Caco-2 (cell line): ENCODE measurements around the gene C10orf67. TPM values are rescaled to one million over a fixed set of nuclear protein-coding genes. Genes with fewer than 3 reads are reported as not detected.

ENCODE experiments used
- BruUV-seq: library from RNA; stranded (reverse); fragments of 400-500 nt; replicated peaks from 2 replicates; lab custom pipeline; 2021; lab: Mats Ljungman, UMichigan
- CTCF ChIA-PET: fragments of 300-600 bp; sonication (Branson Sonifier 250); formaldehyde crosslinking; loops from one replicate; lab custom pipeline; 2022; ENCODE audit warnings: antibody characterized with exemption; lab: Charles Lee
- POLR2A ChIA-PET: fragments of 300-600 bp; sonication (Branson Sonifier 250); formaldehyde crosslinking; loops from one replicate; lab custom pipeline; 2022; ENCODE audit warnings: antibody characterized with exemption; lab: Charles Lee
- DNase-seq, 2 experiments: peaks; one replicate each; pipeline versions ENCODE4 v3.0.0 to v3.0.0-alpha.2; 2020 to 2022
- H3K27me3 ChIP-seq: replicated peaks from 2 replicates; pipeline ENCODE4 v1.6.0; 2011; ENCODE audit warnings: low read length; ENCODE audit not compliant: control insufficient read depth, insufficient read depth
- H3K36me3 ChIP-seq: 2 replicates; pipeline ENCODE4 v1.5.1; 2011; ENCODE audit warnings: low read length; ENCODE audit not compliant: control insufficient read depth, insufficient read depth
- H3K4me1 ChIP-seq: fragments of 250-450 bp; sonication (Bioruptor Pico); 2 replicates; pipeline ENCODE4 v1.5.1; 2020; ENCODE audit warnings: mild to moderate bottlenecking
- H3K4me3 ChIP-seq: 2 replicates; pipeline ENCODE4 v1.5.1; 2011; ENCODE audit warnings: low read depth, mild to moderate bottlenecking, control low read depth, low read length
- H3K9me3 ChIP-seq: fragments of 250-450 bp; sonication (Bioruptor Pico); 2 replicates; pipeline ENCODE4 v1.5.1; 2020; ENCODE audit warnings: mild to moderate bottlenecking, moderate library complexity
- H3K27ac Mint-ChIP-seq: one replicate; pipeline ENCODE4 v1.8.0; 2022; ENCODE audit warnings: mixed read lengths; ENCODE audit not compliant: unreplicated experiment
- H3K27me3 Mint-ChIP-seq: one replicate; pipeline ENCODE4 v1.8.0; 2022; ENCODE audit warnings: mixed read lengths; ENCODE audit not compliant: insufficient read depth, unreplicated experiment
- H3K36me3 Mint-ChIP-seq: one replicate; pipeline ENCODE4 v1.8.0; 2022; ENCODE audit warnings: mild to moderate bottlenecking, mixed read lengths; ENCODE audit not compliant: insufficient read depth, unreplicated experiment
- H3K4me1 Mint-ChIP-seq: one replicate; pipeline ENCODE4 v1.8.0; 2022; ENCODE audit warnings: low read depth, mixed read lengths; ENCODE audit not compliant: unreplicated experiment
- H3K4me3 Mint-ChIP-seq: one replicate; pipeline ENCODE4 v1.8.0; 2022; ENCODE audit warnings: mild to moderate bottlenecking, moderate library complexity, mixed read lengths; ENCODE audit not compliant: unreplicated experiment
- H3K9me3 Mint-ChIP-seq: one replicate; pipeline ENCODE4 v1.8.0; 2022; ENCODE audit warnings: mixed read lengths; ENCODE audit not compliant: unreplicated experiment
- intact Hi-C: fragments of 100-400 bp; cut with micrococcal nuclease; formaldehyde crosslinking; loops from one replicate; pipeline ENCODE4 v1.10.0; 2022; ENCODE audit not compliant: unreplicated experiment
- total RNA-seq: library from RNA; stranded (reverse); gene quantifications from 2 replicates; pipeline ENCODE4 v1.2.3, GENCODE V29; 2022
- TF ChIP-seq, protein P1 (sequence below), 2 experiments: fragments of 200-600 bp in 1 of 2; IDR thresholded peaks; 1 replicate in 1 of 2; 2 replicates in 1 of 2; pipeline versions ENCODE4 v1.5.1 to v1.8.0; 2011 to 2022; ENCODE audit warnings: antibody characterized with exemption in 1 of 2, control low read depth in 1 of 2, inconsistent platforms in 1 of 2, low read depth in 1 of 2, low read length in 1 of 2, mild to moderate bottlenecking in 1 of 2, moderate library complexity in 1 of 2; ENCODE audit not compliant: insufficient read depth in 1 of 2, severe bottlenecking in 1 of 2, unreplicated experiment in 1 of 2

The C10orf67 gene
- total RNA-seq, 1 experiment from 2014 or later = not detected

GRCh38 chr10:23200586-23200985 is 144.0 kb downstream of the C10orf67 start:
- H3K4me3 Mint-ChIP-seq = no peak overlapping the region
- intact Hi-C loops = no loop called here
- no peak overlapping the region for H3K27ac Mint-ChIP-seq
- no TSS peak for BruUV-seq
- Histone ChIP-seq H3K9me3 (no peaks in the 10 kb centered on the region), H3K27me3 (no peaks in the 10 kb centered on the region), H3K4me1 (no peaks in the 10 kb centered on the region), H3K36me3 (no peaks in the 10 kb centered on the region), H3K4me3 (no peak overlapping the region)
- no peak for DNase-seq
- H3K9me3 Mint-ChIP-seq = no peaks in the 10 kb centered on the region
- TF ChIP-seq, protein P1, sequence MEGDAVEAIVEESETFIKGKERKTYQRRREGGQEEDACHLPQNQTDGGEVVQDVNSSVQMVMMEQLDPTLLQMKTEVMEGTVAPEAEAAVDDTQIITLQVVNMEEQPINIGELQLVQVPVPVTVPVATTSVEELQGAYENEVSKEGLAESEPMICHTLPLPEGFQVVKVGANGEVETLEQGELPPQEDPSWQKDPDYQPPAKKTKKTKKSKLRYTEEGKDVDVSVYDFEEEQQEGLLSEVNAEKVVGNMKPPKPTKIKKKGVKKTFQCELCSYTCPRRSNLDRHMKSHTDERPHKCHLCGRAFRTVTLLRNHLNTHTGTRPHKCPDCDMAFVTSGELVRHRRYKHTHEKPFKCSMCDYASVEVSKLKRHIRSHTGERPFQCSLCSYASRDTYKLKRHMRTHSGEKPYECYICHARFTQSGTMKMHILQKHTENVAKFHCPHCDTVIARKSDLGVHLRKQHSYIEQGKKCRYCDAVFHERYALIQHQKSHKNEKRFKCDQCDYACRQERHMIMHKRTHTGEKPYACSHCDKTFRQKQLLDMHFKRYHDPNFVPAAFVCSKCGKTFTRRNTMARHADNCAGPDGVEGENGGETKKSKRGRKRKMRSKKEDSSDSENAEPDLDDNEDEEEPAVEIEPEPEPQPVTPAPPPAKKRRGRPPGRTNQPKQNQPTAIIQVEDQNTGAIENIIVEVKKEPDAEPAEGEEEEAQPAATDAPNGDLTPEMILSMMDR (IDR thresholded peaks at IDR 0.05; ENCODE audit: insufficient read depth in 1 of 2, low read depth in 1 of 2, low read length in 1 of 2, severe bottlenecking in 1 of 2, unreplicated experiment in 1 of 2) = no peak
- H3K4me1 Mint-ChIP-seq = no peaks in the 10 kb centered on the region
- CTCF ChIA-PET = no interaction called here
- peaks cover 23% of the 10 kb centered on the region for H3K27me3 Mint-ChIP-seq
- POLR2A ChIA-PET = no interaction called here
- no peaks in the 10 kb centered on the region for H3K36me3 Mint-ChIP-seq

DNA sequence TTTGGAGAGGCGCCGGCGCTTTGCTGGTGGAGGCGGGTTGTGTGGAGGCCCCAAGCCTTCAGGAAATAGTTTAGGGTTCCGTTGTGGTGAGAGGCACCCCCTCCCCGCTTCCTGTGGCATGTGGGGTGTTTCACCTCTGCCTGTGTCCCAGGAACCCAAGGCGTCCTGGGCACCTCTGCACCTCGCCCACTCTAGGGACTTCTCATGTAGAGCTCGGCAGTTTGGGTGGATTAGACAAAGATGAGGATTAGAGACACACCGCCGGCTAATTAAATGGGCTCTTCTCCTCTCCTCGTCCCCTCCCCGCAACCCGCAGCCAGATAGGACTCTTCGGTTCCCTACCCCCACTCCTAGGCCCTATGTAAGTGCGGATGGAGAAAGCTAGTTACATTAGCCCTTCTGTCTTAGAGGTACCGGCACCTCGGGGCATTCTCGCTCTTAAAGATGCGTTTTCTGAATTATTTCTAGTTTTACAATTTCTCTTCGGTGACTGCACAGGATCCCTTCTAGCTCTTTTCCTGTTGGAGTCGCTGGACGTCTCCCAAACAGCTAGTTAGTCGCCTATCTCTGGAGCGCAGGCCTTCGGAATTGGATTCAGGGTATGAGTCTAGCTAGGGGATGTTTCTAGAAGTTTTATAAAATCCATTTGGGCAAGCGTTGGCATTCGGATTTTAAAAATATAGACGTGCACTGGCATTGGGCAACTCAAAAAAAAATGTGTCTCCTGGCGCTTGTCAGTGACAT is 144.7 kb downstream of the C10orf67 start:
- no peaks in the 10 kb centered on the region for H3K9me3 Mint-ChIP-seq
- peaks cover 23% of the 10 kb centered on the region for H3K27me3 Mint-ChIP-seq
- H3K4me1 Mint-ChIP-seq = no peaks in the 10 kb centered on the region
- Histone ChIP-seq H3K9me3 (no peaks in the 10 kb centered on the region), H3K36me3 (no peaks in the 10 kb centered on the region), H3K4me3 (no peak overlapping the region), H3K27me3 (no peaks in the 10 kb centered on the region), H3K4me1 (no peaks in the 10 kb centered on the region)
- H3K4me3 Mint-ChIP-seq = no peak overlapping the region
- no peak overlapping the region for H3K27ac Mint-ChIP-seq
- ChIA-PET CTCF (no interaction called here), POLR2A (no interaction called here)
- intact Hi-C loops = no loop called here
- no TSS peak for BruUV-seq
- DNase-seq = no peak
- TF ChIP-seq, protein P1 (IDR thresholded peaks at IDR 0.05; ENCODE audit: insufficient read depth in 1 of 2, low read depth in 1 of 2, low read length in 1 of 2, severe bottlenecking in 1 of 2, unreplicated experiment in 1 of 2) = no peak
- no peaks in the 10 kb centered on the region for H3K36me3 Mint-ChIP-seq

GRCh38 chr10:23198940-23199767 is 145.4 kb downstream of the C10orf67 start:
- DNase-seq = no peak
- Mint-ChIP-seq H3K4me1 (no peaks in the 10 kb centered on the region), H3K4me3 (no peak overlapping the region), H3K36me3 (no peaks in the 10 kb centered on the region), H3K27me3 (peaks cover 16% of the 10 kb centered on the region), H3K9me3 (no peaks in the 10 kb centered on the region), H3K27ac (no peak overlapping the region)
- no peaks in the 10 kb centered on the region for H3K27me3 ChIP-seq
- H3K4me3 ChIP-seq = no peak overlapping the region
- POLR2A ChIA-PET = no interaction called here
- no peaks in the 10 kb centered on the region for H3K4me1 ChIP-seq
- CTCF ChIA-PET = no interaction called here
- TF ChIP-seq, protein P1 (IDR thresholded peaks at IDR 0.05; ENCODE audit: insufficient read depth in 1 of 2, low read depth in 1 of 2, low read length in 1 of 2, severe bottlenecking in 1 of 2, unreplicated experiment in 1 of 2) = no peak
- H3K36me3 ChIP-seq = no peaks in the 10 kb centered on the region
- no TSS peak for BruUV-seq
- H3K9me3 ChIP-seq = peaks cover 4% of the 10 kb centered on the region; the same call in 1 of the 2 replicates
- intact Hi-C loops = no loop called here
